Measurements from ENCODE around the gene SUFU.
A peak's percentile ranks its signal among the peaks of the same experiment; 100 is the strongest.
"Not testable (repeated sequence)": the region's sequence is repeated elsewhere in the genome, so short reads cannot be mapped to it uniquely, and the experiment has no call there.

SUFU gene

DNA sequence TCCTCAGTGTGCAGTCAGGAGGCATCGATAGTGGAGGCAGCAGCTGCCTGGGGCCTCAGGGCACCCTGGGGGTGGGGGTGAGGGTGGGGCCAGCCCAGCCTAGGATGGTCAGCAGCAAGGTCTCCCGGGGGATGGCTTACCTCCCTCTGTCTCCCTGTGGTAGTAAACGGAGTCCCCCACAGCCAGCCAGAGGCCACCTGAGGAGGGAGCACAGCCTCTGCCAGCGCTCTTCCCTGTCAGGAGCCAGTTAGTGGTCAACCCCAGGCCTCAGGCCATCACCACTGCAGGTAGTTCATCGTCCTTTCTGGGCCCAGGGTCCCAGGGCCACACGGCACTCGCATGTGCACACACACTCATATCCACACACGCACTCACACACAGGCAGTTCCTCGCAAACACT, 23.4 kb upstream of the SUFU start:
- DNase-seq = no peak

DNA sequence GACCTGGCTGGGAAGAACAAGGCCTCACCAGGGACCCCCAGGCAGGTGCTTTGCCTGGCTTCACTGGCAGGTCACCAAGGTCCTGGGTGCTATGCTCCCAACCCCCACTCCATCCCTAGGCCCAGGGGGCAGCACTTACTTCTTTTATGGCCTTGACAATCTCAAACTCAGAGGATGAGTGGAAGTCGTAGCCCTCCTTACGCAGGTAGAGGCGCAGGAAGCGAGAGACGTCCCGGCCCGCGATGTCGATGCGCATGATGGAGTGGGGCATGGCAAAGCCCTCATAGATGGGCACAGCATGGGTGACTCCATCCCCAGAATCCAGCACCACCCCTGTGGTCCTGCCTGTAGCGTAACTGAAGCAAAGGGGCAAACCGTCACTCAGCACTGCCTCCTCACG, 19.8 kb upstream of the SUFU start:
- no peak for DNase-seq

DNA sequence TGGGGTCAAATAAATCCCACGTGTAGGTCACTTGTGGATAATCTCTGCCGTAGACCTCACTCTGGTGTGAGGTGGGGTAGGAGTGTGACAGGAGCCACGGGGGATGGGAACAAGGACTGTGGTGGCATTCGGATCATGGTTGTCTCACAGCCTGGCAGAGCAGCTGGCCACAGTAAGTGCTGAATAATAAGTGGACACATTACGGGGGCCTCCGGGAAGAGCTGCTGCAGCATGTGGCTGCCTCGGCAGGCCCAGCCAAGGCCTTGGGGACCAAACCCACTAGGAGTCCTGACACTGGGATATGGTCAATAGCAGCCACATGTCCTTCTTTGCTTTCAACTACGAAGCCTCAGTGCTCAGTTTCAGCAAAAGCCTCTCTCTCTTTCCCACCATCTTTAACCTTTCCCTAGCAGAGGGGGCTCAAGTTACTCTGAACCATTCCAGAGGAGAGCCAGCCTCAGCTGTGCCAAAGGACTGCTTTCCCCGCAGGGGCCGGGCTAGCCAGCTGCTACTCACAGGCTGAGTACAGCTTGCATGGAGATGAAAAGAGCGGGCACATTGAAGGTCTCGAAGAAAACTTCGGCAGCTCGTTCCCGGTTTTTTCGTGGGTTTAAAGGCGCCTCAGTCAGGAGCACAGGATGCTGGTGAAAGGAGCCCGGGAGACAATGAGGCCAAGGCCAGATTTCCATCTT, 18.5 kb upstream of the SUFU start:
- no peak for DNase-seq

DNA sequence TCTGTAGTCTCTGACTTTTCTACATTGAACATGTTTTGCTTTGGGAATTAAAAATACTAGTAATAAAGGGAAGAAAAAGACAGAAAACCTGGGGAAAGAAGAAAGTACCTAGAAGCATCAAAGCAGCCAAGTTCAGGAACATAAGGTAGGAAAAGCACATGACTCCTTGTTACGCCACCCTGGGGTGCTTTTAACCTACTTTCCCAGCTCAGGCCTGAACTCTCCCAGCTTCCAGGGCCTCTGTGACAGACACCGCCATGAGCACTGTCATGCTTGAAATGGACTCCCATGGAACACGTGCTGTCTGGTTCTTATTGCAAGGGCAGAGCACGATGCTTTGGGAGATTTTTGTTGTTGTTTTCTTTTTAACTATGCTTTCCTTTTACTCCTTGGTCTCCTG, 12.6 kb upstream of the SUFU start:
- no peak for DNase-seq

DNA sequence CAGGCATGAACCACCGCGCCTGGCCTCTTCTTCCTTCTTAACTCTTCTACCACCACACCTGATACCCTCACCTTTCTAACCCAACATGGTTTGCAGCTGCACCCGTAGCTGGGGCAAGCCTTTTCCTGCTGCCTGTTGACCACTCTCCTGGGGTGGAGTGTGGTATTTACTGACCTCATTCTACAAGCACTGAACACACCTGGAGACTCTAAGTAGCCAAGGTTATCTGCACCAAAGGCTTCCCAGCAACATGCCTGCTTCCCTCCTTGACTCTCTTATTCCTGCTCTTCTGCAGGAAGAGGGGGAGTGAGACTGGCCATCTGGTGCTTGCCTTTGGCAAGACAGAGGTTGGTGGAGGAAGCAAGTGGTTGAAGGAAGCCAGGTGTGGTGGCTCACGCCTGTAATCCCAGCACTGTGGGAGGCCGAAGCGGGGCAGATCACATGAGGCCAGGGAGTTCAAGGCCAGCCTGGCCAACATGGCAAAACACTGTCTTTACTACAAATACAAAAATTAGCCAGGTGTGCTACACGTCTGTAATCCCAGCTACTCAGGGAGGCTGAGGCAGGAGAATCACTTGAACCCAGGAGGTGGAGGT, 11.3 kb upstream of the SUFU start:
- DNase-seq = no peak

DNA sequence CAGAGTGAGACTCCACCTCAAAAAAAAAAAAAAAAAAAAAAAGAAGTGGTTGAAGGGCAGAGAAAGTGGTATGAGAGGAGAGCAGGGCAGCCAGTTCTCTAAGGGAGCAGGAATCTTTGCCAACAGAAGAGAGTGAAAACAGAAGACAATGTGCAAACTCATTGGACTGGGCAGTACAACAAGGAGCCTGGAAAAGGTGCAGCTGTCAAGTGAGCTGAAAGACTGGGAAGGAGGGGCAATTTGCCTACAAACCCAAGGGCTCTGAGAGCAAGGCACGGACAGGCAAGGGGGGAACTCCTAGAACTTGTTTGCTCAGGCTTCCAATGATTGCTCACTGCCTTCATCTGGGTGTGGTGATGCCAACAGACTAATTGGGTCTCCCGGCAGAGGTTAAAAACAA, 10.8 kb upstream of the SUFU start:
- DNase-seq = no peak

DNA sequence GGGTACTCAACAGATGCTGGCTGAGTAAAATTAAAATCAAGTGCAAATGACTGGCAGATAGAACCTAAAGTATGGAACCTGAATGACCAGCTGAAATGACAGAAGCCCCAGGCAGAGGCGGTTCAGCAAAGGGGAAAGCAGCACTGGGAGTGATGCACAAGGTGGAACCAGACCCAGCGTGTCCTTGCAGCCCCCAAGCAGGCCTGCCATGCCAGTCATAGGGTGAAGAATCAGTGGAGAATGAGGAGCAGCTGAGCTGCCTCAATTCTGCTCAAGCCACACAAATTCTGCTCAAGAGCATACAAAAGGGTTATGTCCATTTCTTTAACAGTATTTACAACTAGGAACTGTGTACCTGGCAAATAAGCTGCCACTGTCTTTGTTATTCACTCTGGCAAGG, 10.0 kb upstream of the SUFU start:
- no peak for DNase-seq

DNA sequence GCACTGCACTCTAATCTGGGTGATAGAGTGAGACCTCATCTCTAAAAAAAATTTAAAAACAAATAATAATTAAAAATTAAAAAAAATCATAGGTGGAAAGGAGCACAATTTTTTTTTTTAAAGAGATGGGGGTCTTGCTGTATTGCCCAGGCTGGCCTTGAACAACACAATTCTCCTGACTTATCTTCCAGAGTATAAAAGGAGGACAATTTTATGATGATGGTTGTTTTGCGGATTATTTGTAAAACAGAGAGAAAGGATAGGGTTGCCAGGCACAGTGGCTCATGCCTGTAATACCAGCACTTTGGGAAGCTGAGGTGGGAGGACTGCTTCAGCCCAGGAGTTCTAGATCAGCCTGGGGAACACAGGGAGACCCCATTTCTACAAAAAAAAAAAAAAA, 6.2 kb upstream of the SUFU start:
- no peak for DNase-seq

DNA sequence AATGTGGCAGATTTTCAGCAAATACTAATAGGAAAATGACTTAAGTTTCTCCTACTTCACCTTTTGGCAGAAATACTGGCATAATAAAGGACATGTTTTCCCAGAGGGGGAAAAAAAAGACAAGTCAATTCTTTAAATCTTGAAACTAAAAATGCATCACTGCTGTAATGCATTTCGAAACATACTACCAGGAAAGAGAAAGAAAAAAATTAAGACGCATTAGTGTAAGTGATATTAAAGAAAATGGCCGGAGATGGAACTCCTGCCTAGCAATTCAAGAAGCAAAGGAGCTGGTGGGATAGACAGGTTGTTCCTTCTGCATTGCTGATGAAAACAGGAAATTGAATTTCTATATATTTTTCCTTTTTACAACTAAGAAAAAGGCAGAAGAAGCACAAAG, 4.4 kb upstream of the SUFU start:
- peak; percentile 7 to 27 for DNase-seq

DNA sequence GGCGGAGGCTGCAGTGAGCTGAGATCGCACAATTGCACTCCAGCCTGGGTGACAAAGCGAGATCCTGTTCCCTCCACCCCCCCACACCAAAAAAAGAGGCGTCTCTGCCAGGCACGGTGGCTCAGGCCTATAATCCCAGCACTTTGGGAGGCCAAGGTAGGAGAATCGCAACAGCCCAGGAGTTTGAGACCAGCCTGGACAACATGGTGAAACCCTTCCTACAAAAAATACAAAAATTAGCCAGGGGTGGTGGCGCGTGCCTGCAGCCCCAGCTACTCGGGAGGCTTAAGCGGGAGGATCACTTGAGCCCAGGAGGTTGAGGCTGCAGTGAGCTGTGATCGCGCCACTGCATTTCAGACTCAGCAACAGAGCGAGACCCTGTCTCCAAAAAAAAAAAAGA, 3.1 kb upstream of the SUFU start:
- not testable (repeated sequence) for DNase-seq

DNA sequence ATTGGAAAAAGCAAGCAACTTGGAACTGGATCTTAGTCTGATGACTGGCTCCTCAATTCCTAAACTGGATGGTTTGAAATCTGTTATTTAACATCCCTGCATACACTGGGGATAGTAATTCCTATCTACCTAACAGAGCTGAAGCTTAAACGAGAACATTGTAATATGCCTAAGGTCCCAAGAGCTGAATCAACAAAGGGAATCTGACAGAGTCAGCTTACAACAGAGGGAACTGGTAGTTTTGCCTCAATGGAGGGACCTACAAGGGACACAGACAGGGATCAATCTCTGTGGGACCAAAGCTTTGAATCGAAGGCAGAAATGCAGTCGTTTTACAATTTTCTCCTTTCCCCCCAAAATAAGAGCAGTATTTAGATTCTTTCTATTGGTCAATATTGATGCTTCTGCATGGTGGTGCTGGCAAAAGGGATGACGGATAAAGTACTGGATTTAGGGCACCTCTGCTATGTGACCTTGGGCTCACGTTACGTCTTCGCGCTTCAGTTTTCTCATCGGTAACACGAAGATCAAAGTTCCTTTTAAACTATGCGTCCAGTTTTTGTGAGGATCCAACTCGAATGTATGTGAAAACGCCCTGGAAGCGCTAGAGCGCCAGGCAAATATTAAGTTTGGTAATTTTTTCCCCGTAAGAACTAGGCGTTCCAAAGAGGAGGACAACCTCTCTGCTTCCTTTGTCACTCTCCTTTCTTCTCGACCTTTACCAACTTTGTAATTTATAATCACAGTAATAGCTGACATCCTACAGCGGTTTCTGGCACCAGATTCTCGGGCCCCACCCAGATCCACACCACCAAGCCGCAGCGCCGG, 2.4 kb upstream of the SUFU start:
- peak in 1 of 2 donors; percentile 5 for DNase-seq

DNA sequence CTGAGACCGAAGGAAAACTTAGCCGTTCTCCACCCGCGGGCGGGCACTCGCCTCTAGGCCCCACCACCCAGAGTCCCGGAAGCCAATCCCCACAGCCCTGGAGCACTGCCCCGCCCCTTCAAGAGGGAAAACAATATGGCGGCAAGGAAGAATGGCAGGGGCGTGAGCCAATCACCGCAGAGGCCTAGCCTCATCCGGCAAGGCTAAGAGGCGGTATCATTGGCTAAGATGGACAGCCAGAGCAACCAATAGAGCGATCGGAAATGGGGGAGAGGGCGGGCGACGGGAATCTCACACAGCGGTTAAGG, 1.8 kb upstream of the SUFU start:
- DNase-seq = peak; percentile 99 to 100

DNA sequence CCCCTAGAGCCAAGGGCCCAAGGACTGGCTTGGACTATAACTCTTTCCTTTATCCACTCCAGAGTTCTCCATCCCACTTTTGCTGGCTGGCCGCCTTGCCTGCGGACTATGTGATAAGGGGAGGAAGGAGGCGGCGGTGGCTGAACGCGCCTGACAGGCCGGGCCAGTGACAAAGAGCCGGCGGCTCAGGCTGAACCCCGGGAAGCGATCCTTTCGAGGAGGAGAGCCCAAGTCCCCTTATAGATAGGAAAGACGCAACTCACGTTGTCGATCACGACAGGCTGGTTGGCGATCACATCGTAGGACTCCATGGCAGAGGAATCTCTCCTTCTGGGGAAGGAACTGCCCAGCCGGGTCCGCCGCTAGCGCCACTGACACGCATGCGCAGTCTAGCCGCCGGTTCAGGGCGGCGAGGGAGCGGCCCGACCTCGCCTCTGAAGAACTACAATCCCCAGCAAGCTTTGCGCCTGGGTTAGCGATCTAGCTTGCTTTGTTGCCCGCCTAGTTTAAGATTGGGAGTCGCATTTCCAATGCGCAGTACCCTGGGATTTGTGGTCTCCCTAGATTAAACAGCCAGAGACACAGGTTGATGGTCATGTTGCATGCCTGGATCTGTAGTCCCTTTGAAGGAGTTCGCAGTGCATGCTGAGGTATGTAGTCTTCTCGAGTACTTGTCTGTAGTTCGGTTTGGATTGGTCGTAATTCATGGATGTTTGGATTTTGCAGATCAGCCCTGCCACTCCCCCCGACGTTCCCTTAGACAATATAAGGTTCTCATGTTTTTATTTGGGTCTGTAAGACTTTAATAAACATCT, 1.2 kb upstream of the SUFU start, which contains the start of gene ACTR1A:
ACTR1A (minus strand) TSS at position 376 of the 815 bp plus-strand sequence; CDS start at position 311, 65 bp downstream.
- DNase-seq = peak; percentile 98

DNA sequence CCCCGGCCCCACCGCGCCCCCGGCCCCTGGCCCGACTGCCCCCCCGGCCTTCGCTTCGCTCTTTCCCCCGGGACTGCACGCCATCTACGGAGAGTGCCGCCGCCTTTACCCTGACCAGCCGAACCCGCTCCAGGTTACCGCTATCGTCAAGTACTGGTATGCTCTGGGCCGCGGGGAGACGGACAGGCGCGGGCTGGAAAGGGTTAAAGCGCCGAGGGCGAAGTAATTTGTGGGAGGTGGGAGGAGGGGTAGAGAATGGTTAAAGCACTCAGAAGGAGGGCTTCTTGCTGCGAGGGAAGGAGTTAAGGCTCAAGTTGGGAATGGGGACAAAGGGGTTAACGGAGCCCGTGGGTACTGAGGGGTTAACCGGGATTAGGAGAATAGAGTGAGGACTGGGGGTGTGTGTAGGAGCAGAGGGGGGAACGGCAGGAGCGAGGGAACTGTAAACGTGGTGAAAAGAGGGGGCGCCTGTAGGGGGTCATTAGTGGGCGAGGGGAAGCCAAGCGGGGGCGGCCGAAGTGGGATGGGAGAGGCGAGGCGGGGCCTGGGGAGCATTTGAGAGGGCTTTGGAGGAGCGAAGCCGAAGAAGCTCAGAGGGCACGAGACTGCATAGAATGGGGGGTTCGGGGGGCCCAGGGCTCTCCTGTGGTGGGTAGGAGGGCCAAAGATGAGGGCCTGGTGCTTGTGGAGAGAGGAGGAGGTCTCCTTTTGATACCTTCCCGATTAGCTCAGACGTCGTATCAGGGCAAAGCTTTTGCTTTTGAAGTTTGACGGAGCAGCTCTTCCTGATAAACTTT, 605 bp downstream of the SUFU start:
- DNase-seq = no peak

DNA sequence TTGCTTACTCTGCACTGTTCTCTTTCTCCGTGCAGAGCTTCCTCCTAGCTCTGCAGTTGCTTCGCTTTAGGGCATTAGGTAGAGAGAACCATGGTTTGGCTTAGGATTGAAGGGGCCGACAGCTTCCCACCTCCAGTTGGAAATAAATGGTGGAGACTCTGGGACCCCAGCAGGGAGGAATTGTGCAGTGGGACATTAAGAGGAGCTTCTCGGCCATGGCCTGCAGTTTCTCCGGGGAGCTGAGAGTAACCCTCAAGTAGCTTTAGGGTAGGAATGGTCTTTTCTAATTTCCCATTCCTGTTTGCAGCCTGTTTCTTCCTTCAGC, 1.2 kb downstream of the SUFU start:
- DNase-seq = peak; percentile 53 to 62

DNA sequence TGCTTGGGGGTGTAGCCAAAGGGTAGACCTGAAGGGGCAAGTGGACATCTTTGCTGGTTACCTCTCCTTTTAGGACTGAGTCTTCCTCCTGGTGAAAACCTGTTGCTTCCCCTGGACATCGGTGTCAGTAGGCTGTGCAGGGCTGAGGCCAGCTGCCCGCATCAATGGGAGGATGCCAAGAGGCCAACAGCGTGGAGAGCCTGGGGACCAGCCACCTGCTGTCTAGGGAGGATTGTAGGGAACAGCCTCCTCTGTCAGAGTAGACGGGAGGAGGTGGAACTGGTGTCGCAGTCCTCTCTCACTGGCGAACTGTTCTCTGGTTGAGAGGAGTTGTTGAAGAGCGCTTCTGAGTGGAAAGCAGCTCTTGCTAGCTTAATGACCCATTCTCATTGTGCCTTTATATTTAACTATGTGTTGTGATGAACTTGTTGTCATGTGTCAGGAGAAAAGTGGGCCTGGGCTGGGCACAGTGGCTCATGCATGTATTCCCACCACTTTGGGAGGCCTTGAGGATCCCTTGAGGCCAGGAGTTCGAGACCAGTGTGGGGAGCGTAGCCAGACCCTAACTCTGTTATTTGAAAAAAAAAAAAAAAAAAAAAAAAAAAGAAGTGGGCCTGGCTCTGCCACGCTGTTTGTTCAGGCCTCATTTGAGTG, 1.8 kb downstream of the SUFU start:
- DNase-seq = no peak

DNA sequence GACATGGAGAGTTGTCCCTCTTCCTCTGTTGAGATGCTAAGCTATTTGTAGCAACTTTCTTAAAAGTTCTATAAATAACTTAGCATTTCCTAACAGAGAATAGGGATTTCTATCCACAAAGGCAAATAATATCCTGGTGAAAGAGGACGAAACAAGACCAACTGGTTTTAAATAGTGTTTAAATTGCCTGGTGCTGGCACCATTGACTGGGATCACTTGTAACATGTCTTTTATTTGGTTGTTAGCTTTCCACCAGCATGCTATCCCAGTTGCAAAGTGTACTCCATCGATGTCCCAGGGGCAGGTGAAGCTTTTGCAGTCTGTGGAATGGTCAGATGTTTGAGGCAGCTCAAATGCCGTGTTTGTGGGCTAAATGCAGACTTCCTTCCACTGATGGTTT, 3.7 kb downstream of the SUFU start:
- DNase-seq = no peak

DNA sequence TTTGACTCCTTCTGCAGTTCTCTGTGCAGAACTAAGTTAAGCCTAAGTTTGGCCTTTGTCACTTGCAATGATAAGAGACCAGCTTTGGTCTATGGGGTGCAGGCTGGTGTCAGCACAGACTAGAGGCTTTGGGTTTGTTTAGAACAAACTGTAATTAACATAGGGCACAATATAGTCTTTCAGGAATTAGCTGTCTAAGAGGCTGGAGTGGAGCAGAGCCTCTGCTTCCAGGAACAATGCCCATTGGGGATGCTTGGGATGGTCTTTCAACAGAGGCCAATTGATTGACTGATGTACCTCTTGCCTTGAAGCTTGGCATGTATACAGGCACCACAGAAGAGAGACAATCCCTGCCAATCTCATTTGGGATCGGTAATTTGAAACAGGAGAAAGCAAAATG, 4.7 kb downstream of the SUFU start:
- no peak for DNase-seq

DNA sequence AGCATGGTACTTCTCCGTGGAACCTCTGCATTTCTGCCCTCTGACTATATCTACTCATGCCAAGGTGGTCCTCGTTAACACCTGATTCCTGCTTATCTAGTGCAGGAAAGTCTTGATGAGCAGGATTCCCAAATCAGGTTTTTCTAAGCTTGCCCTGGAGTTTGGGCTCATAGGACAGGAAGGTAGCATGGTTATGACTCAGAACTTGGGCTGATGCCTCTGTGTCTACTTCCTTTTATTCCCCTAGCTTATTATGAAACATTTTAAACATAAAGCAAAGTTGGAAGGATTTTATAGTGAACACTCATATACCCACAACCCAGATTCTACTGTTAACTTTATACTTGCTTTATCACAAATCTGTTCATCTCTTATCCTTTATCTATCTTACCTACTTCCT, 5.6 kb downstream of the SUFU start:
- peak; percentile 78 to 79 for DNase-seq

DNA sequence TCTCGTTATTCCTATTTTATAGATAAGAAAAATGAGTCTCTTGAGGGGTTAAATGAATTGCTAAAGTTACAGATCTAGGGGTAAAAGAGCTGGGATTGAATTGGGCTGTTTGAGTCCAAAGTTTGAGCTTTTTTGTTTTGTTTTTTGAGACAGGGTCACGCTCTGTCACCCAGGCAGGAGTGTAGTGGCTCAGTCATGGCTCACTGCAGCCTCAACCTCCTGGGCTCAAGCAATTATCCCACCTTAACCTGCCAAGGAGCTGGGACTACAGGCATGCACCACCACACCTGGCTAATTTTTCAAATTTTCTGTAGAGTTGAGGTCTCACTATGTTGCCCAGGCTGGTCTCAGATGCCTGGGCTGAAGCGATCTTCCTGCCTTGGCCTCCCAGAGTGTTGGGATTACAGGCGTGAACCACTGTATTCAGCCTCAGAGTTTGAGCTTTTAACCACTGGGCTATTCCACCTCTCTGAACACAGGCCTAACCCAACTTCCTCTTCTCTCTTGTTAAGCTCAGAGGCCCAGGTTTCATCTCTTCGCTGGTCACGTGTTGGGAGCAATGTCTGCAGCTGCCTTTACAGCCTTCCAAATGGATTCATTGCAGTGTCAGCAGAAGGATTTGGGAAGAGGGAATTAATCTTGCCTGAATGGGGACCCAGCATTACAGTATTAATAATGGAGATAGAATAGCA, 8.0 kb downstream of the SUFU start:
- DNase-seq = peak; percentile 46 to 48

Measured in inflammatory macrophage (primary cell).